GM04504 (cell line): ENCODE measurements around the gene MTREX.

Experiments used
- DNase-seq: peaks from one replicate; pipeline ENCODE4 v3.0.0-alpha.2; 2012; ENCODE audit warnings: low read depth

The MTREX gene

GRCh38 chr5:55429221-55429612 lies 121.4 kb downstream of the MTREX start:
- DNase-seq: no peak

GRCh38 chr5:55429613-55430253 lies 121.9 kb downstream of the MTREX start:
- DNase-seq: no peak

GRCh38 chr5:55432549-55432948 lies 124.8 kb downstream of the MTREX start:
- DNase-seq: no peak

- no peak for DNase-seq
These were observed 129.7 kb downstream of the MTREX start for GRCh38 chr5:55437452-55437851.

GRCh38 chr5:55437859-55438206 lies 130.0 kb downstream of the MTREX start:
- DNase-seq: no peak

GRCh38 chr5:55438998-55439397 lies 131.2 kb downstream of the MTREX start:
- DNase-seq: no peak

- no peak for DNase-seq
These were observed 132.4 kb downstream of the MTREX start for GRCh38 chr5:55440188-55440646.

GRCh38 chr5:55441107-55441771 lies 133.4 kb downstream of the MTREX start:
- DNase-seq: no peak

GRCh38 chr5:55441954-55442353 lies 134.2 kb downstream of the MTREX start:
- no peak for DNase-seq

- DNase-seq: no peak
These were observed 138.0 kb downstream of the MTREX start for GRCh38 chr5:55445791-55446190.

GRCh38 chr5:55446640-55447351 lies 139.0 kb downstream of the MTREX start:
- no peak for DNase-seq

GRCh38 chr5:55450050-55450765 lies 142.4 kb downstream of the MTREX start:
- no peak for DNase-seq

GRCh38 chr5:55451976-55452375 lies 144.2 kb downstream of the MTREX start:
- DNase-seq: no peak

- no peak for DNase-seq
These were observed 145.4 kb downstream of the MTREX start for GRCh38 chr5:55453211-55453610.

GRCh38 chr5:55454282-55454681 lies 146.5 kb downstream of the MTREX start:
- no peak for DNase-seq

- peak; percentile 10 for DNase-seq
These were observed 148.6 kb downstream of the MTREX start for GRCh38 chr5:55456216-55456895.

- no peak for DNase-seq
These were observed 151.8 kb downstream of the MTREX start for GRCh38 chr5:55459572-55459971.

GRCh38 chr5:55463613-55464012 lies 155.8 kb downstream of the MTREX start:
- no peak for DNase-seq

- no peak for DNase-seq
These were observed 160.2 kb downstream of the MTREX start for GRCh38 chr5:55467862-55468551.

- DNase-seq: no peak
These were observed 162.1 kb downstream of the MTREX start for GRCh38 chr5:55469839-55470238.

GRCh38 chr5:55470282-55470681 lies 162.5 kb downstream of the MTREX start:
- no peak for DNase-seq
